ENCODE data around the gene GNAI3.

DNA sequence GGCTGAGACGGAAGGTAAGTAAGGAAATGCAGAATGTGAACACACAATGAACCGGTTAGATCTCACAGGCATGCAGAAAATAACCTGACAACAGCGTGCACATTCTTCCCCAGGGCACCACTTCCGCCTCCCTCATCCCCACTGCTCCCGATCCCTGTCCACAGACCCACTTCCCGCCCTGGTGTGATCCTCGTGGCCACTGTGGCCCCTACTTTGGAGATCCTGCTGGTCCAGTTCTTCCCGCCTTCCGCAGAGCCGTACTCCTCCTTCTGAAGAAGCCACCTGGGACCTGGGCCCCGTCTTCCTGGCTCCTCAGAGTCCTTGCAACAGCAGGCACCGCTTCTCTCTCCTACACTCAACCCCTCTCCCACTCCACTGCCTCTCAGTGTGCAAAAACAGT lies 106.1 kb downstream of the GNAI3 start:
- TF ChIP-seq, protein P1, sequence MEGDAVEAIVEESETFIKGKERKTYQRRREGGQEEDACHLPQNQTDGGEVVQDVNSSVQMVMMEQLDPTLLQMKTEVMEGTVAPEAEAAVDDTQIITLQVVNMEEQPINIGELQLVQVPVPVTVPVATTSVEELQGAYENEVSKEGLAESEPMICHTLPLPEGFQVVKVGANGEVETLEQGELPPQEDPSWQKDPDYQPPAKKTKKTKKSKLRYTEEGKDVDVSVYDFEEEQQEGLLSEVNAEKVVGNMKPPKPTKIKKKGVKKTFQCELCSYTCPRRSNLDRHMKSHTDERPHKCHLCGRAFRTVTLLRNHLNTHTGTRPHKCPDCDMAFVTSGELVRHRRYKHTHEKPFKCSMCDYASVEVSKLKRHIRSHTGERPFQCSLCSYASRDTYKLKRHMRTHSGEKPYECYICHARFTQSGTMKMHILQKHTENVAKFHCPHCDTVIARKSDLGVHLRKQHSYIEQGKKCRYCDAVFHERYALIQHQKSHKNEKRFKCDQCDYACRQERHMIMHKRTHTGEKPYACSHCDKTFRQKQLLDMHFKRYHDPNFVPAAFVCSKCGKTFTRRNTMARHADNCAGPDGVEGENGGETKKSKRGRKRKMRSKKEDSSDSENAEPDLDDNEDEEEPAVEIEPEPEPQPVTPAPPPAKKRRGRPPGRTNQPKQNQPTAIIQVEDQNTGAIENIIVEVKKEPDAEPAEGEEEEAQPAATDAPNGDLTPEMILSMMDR (conservative IDR thresholded peaks at IDR 0.05; ENCODE audit: low read depth, low read length), result no peak
- TF ChIP-seq EZH2 (IDR thresholded peaks at IDR 0.05; ENCODE audit: borderline replicate concordance, low read depth, low read length, poor library complexity, severe bottlenecking), result no peak
